Stomach smooth muscle (tissue), 2 donors: ENCODE data around the gene UCHL3.
A peak's percentile ranks its signal among the peaks of the same experiment; 100 is the strongest.
"Not testable (repeated sequence)": the region's sequence is repeated elsewhere in the genome, so short reads cannot be mapped to it uniquely, and the experiment has no call there.

ENCODE experiments used
- H3K27ac ChIP-seq: one replicate; pipeline ENCODE4 v1.7.0; 2013; ENCODE audit warnings: mild to moderate bottlenecking, low read length, inconsistent platforms
- H3K27me3 ChIP-seq, 2 donors: one replicate each; pipeline ENCODE4 v1.7.0; 2013; ENCODE audit warnings: low read length in 2 of 2; ENCODE audit not compliant: insufficient read depth in 2 of 2, control insufficient read depth in 1 of 2
- H3K36me3 ChIP-seq, 2 donors: one replicate each; pipeline ENCODE4 v1.7.0; 2013; ENCODE audit warnings: low read length in 2 of 2; ENCODE audit not compliant: control insufficient read depth in 2 of 2, insufficient read depth in 2 of 2
- H3K4me1 ChIP-seq: one replicate; pipeline ENCODE4 v1.7.0; 2013; ENCODE audit warnings: low read length; ENCODE audit not compliant: control insufficient read depth, insufficient read depth
- H3K4me3 ChIP-seq, 2 donors: one replicate each; pipeline ENCODE4 v1.7.0; 2013; ENCODE audit warnings: low read length in 2 of 2
- H3K9ac ChIP-seq, 2 donors: one replicate each; pipeline ENCODE4 v1.7.0; 2013; ENCODE audit warnings: low read length in 2 of 2, mild to moderate bottlenecking in 1 of 2
- H3K9me3 ChIP-seq, 2 donors: one replicate each; pipeline ENCODE4 v1.7.0; 2013; ENCODE audit warnings: low read length in 2 of 2; ENCODE audit not compliant: control insufficient read depth in 2 of 2
- donor health status: healthy.
- donor health status: Pancreatic carcinoma.

Gene UCHL3

DNA sequence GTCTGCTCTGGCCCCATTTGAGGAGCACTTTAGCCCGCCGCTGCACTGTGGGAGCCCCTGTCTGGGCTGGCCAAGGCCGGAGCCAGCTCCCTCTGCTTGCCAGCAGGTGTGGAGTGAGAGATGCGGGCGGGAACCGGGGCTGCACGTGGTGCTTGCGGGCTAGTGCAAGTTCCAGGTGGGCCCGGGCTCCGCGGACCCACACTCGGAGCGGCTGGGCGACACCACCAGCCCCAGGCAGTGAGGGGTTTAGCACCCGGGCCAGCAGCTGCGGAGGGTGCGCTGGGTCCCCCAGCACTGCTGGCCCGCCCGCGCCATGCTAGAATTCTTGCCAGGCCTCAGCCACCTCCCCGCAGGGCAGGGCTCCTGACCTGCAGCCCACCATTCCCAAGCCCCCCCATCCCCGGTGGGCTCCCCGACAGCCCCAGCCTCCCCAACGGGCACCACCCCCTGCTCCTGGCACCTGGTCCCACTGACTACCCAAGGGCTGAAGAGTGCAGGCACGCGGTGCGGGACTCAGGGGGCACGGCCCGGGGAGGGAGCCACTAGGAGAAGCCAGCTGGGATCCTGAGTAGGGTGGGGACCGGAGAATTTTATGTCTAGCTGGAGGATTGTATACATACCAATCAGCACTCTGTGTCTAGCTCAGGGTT is 31.0 kb upstream of the UCHL3 start:
- Histone ChIP-seq H3K36me3 (no peaks in the 10 kb centered on the region), H3K27ac (no peak overlapping the region), H3K4me1 (no peaks in the 10 kb centered on the region), H3K9ac (no peak overlapping the region), H3K27me3 (no peaks in the 10 kb centered on the region), H3K9me3 (no peaks in the 10 kb centered on the region), H3K4me3 (no peak overlapping the region)

GRCh38 chr13:75521956-75522355 is 27.6 kb upstream of the UCHL3 start:
- no peaks in the 10 kb centered on the region for H3K9me3 ChIP-seq
- no peak overlapping the region for H3K9ac ChIP-seq
- no peaks in the 10 kb centered on the region for H3K4me1 ChIP-seq
- peaks cover 4 to 5% of the 10 kb centered on the region in 2 donors for H3K36me3 ChIP-seq
- H3K4me3 ChIP-seq, result no peak overlapping the region
- no peak overlapping the region for H3K27ac ChIP-seq
- H3K27me3 ChIP-seq, result no peaks in the 10 kb centered on the region

DNA sequence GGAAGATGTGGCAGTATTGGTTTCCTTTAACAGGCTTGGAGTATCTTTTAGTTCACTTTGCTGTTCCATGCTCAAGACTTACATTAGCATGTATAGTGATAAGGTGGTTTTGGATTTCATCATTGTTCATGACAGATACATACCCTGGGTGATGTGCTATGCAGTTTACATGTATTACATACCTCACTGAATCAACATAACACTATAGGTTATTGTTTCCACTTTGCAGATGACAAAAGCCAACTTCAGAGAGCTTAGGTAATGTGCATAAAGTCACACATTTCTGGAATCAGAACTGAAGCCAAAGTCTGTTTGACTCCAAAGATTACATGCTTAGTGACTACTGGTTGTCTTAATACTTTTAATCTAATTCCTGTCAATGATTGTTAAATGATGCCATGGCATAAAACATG is 19.0 kb upstream of the UCHL3 start:
- Histone ChIP-seq H3K36me3 (peaks cover 7 to 9% of the 10 kb centered on the region in 2 donors), H3K27ac (no peak overlapping the region), H3K9me3 (no peaks in the 10 kb centered on the region), H3K27me3 (no peaks in the 10 kb centered on the region), H3K4me3 (no peak overlapping the region), H3K9ac (no peak overlapping the region), H3K4me1 (no peaks in the 10 kb centered on the region)

GRCh38 chr13:75533861-75534260 is 15.7 kb upstream of the UCHL3 start:
- H3K9ac ChIP-seq, result no peak overlapping the region
- H3K4me1 ChIP-seq, result peaks cover 12% of the 10 kb centered on the region
- no peak overlapping the region for H3K27ac ChIP-seq
- H3K36me3 ChIP-seq, result peaks cover 3 to 4% of the 10 kb centered on the region in 2 donors
- no peaks in the 10 kb centered on the region for H3K27me3 ChIP-seq
- no peaks in the 10 kb centered on the region for H3K9me3 ChIP-seq
- no peak overlapping the region for H3K4me3 ChIP-seq

- Histone ChIP-seq H3K27ac (peak within 1 kb of the TSS; percentile 53), H3K27me3 (no peaks in the 10 kb centered on the region), H3K36me3 (peaks cover 0 to 3% of the 10 kb centered on the region in 2 donors), H3K4me1 (peaks cover 12% of the 10 kb centered on the region), H3K9me3 (no peaks in the 10 kb centered on the region), H3K4me3 (peak within 1 kb of the TSS; percentile 97 to 98), H3K9ac (peak within 1 kb of the TSS; percentile 84 to 87)
Observed at GRCh38 chr13:75537401-75538365, 11.9 kb upstream of the UCHL3 start, which contains the start of gene COMMD6. TSS of gene COMMD6 (minus strand) at chr13:75537841. CDS start at chr13:75537805, 36 bp downstream.

DNA sequence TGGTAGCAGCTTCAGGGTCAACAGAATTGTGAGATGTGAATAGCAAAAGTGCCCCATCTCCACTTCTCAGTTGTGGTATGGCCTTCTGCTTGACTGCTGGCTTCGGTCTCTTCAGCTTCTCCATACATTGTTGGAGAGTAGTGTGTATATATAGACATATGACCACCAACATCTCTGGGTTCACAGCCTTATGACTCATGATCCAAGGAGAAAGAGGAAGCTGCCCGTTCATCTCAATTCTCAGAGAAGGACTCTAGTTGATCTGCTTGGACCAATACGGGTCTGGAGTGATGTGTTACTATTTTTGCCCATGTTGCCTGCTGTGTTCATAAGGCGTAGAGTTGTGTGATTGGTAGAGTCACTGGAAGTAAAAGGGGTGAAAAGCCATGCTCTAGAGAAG is 8.3 kb upstream of the UCHL3 start:
- H3K4me1 ChIP-seq, result peaks cover 12% of the 10 kb centered on the region

DNA sequence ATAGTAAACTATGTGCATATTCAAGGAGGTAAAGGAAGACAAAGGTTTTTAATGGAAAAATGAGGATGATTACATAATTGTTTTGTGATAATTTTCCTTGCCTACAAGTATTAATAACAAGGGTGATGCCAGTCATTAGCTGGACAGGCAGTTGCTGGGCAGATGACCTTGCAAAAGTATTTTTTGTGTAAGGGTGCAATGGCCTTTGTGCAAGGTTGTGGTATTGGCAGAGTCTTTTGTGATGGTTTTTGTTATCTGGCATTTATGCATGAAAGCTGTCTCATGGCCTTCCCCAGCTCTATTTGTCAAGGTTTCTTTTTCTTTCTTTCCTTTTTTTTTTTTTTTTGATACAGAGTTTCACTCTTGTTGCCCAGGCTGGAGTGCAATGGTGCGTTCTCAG is 7.6 kb upstream of the UCHL3 start:
- H3K4me3 ChIP-seq, result no peak overlapping the region
- H3K27ac ChIP-seq, result no peak overlapping the region
- H3K4me1 ChIP-seq, result peaks cover 5% of the 10 kb centered on the region
- H3K36me3 ChIP-seq, result no peaks in the 10 kb centered on the region
- no peaks in the 10 kb centered on the region for H3K27me3 ChIP-seq
- no peaks in the 10 kb centered on the region for H3K9me3 ChIP-seq
- H3K9ac ChIP-seq, result no peak overlapping the region

More for the DNA sequence above, 8.3 kb upstream of the UCHL3 start:
- Histone ChIP-seq H3K4me3 (no peak overlapping the region), H3K27ac (no peak overlapping the region), H3K36me3 (no peaks in the 10 kb centered on the region), H3K9ac (no peak overlapping the region), H3K9me3 (no peaks in the 10 kb centered on the region), H3K27me3 (no peaks in the 10 kb centered on the region)

- Histone ChIP-seq H3K4me3 (no peak overlapping the region), H3K9ac (no peak overlapping the region), H3K9me3 (no peaks in the 10 kb centered on the region), H3K27me3 (no peaks in the 10 kb centered on the region), H3K27ac (no peak overlapping the region), H3K36me3 (no peaks in the 10 kb centered on the region), H3K4me1 (peaks cover 4% of the 10 kb centered on the region)
Observed at GRCh38 chr13:75544681-75545330, 4.8 kb upstream of the UCHL3 start.

DNA sequence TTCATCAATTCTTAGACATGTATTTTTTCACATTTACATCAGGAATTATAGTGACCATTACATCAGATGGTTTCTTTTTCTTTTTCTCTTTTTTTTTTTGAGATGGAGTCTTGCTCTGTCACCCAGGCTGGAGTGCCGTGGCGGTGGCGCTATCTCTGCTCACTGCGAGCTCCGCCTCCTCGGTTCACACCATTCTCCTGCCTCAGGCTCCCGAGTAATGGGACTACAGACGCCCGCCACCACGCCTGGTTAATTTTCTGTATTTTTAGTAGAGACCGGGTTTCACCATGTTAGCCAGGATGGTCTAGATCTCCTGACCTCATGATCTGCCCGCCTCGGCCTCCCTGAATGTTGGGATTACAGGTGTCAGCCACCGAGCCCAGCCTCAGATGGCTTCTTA is 4.2 kb upstream of the UCHL3 start:
- not testable (repeated sequence) for H3K36me3 ChIP-seq, H3K9me3 ChIP-seq, H3K4me3 ChIP-seq, H3K27me3 ChIP-seq, H3K27ac ChIP-seq, H3K4me1 ChIP-seq, H3K9ac ChIP-seq

GRCh38 chr13:75547917-75548316 is 1.7 kb upstream of the UCHL3 start:
- H3K36me3 ChIP-seq, result no peaks in the 10 kb centered on the region
- no peak overlapping the region for H3K9ac ChIP-seq
- peaks cover 4% of the 10 kb centered on the region for H3K4me1 ChIP-seq
- no peak overlapping the region for H3K27ac ChIP-seq
- no peaks in the 10 kb centered on the region for H3K27me3 ChIP-seq
- H3K4me3 ChIP-seq, result no peak overlapping the region
- H3K9me3 ChIP-seq, result no peaks in the 10 kb centered on the region
